ENCODE results near the gene TMEM263. TPM values are rescaled to one million over a fixed set of nuclear protein-coding genes. Genes with fewer than 3 reads are reported as not detected.

The TMEM263 gene
- total and polyA plus RNA-seq, 2 of the 13 experiments (the other 11 are each of a cell fraction or from before 2014, with no cell fraction given) = 25.9 to 58.6 TPM

DNA sequence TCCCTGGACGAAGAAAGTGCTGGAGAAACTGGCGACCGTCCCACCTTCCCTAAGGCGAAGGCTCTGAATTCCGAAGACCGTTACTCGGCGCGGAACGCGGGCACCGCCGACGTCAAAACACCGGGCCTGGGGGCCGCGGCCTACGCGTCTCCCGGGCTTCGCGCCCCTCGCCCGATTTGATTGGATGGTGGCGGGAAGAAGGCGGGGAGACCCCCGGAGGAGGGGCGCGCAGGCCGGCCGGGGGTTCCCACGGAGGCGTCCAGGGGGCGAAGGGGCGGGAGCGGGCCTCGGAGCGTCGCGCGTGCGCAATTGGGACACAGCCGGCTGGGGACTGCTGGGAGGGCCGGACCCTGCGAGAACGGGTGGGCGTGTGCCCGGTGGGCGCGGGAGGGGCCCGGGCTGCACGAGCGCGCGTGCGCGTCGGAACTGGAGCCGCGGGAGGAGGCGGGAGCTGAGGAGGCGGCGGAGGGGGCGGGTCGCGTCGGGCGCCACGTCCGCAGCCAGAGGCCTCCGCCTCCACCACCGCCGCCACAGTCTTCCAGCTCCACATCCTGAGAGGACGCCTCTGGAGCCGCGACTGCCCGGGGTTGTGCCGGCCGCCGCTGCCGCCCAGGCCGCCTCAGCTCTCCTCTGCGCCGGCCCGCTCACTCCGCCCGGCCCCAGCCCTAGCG, at the start of gene TMEM263 (continued):
- TF ChIP-seq, protein P1, sequence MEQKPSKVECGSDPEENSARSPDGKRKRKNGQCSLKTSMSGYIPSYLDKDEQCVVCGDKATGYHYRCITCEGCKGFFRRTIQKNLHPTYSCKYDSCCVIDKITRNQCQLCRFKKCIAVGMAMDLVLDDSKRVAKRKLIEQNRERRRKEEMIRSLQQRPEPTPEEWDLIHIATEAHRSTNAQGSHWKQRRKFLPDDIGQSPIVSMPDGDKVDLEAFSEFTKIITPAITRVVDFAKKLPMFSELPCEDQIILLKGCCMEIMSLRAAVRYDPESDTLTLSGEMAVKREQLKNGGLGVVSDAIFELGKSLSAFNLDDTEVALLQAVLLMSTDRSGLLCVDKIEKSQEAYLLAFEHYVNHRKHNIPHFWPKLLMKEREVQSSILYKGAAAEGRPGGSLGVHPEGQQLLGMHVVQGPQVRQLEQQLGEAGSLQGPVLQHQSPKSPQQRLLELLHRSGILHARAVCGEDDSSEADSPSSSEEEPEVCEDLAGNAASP (CRISPR knock-in tag; IDR thresholded peaks at IDR 0.05; ENCODE audit: borderline replicate concordance) = no peak
- TF ChIP-seq, protein P2, sequence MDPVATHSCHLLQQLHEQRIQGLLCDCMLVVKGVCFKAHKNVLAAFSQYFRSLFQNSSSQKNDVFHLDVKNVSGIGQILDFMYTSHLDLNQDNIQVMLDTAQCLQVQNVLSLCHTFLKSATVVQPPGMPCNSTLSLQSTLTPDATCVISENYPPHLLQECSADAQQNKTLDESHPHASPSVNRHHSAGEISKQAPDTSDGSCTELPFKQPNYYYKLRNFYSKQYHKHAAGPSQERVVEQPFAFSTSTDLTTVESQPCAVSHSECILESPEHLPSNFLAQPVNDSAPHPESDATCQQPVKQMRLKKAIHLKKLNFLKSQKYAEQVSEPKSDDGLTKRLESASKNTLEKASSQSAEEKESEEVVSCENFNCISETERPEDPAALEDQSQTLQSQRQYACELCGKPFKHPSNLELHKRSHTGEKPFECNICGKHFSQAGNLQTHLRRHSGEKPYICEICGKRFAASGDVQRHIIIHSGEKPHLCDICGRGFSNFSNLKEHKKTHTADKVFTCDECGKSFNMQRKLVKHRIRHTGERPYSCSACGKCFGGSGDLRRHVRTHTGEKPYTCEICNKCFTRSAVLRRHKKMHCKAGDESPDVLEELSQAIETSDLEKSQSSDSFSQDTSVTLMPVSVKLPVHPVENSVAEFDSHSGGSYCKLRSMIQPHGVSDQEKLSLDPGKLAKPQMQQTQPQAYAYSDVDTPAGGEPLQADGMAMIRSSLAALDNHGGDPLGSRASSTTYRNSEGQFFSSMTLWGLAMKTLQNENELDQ (CRISPR knock-in tag; IDR thresholded peaks at IDR 0.05; ENCODE audit: borderline replicate concordance) = no peak
- TF ChIP-seq NCOA1 (CRISPR knock-in tag; IDR thresholded peaks at IDR 0.05) (no peak), ZNF430 (CRISPR knock-in tag; IDR thresholded peaks at IDR 0.05) (no peak), POLR2G (IDR thresholded peaks at IDR 0.05; ENCODE audit: low read depth, low read length) (peak; percentile 86), RORA (CRISPR knock-in tag; IDR thresholded peaks at IDR 0.05) (no peak), PTBP1 (IDR thresholded peaks at IDR 0.05; ENCODE audit: low read depth, low read length, poor library complexity, severe bottlenecking) (no peak), NR3C1 (CRISPR knock-in tag; IDR thresholded peaks at IDR 0.05) (no peak), AGO1 (IDR thresholded peaks at IDR 0.05; ENCODE audit: low read depth, low read length, poor library complexity, severe bottlenecking) (peak; percentile 43), ZNF256 (CRISPR knock-in tag; conservative IDR thresholded peaks at IDR 0.05) (0 out of 2 replicates have a peak, but pooled peaks have one; percentile 75), NCOR1 (IDR thresholded peaks at IDR 0.05; ENCODE audit: borderline replicate concordance, low read length) (no peak), NFYC (CRISPR knock-in tag; IDR thresholded peaks at IDR 0.05) (peak; percentile 77)
- TF ChIP-seq, protein P3, sequence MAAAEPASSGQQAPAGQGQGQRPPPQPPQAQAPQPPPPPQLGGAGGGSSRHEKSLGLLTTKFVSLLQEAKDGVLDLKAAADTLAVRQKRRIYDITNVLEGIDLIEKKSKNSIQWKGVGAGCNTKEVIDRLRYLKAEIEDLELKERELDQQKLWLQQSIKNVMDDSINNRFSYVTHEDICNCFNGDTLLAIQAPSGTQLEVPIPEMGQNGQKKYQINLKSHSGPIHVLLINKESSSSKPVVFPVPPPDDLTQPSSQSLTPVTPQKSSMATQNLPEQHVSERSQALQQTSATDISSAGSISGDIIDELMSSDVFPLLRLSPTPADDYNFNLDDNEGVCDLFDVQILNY (CRISPR knock-in tag; conservative IDR thresholded peaks at IDR 0.05) = peak; percentile 42
- TF ChIP-seq, protein P4, sequence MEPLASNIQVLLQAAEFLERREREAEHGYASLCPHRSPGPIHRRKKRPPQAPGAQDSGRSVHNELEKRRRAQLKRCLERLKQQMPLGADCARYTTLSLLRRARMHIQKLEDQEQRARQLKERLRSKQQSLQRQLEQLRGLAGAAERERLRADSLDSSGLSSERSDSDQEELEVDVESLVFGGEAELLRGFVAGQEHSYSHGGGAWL (CRISPR knock-in tag; IDR thresholded peaks at IDR 0.05) = no peak
- TF ChIP-seq, protein P5, sequence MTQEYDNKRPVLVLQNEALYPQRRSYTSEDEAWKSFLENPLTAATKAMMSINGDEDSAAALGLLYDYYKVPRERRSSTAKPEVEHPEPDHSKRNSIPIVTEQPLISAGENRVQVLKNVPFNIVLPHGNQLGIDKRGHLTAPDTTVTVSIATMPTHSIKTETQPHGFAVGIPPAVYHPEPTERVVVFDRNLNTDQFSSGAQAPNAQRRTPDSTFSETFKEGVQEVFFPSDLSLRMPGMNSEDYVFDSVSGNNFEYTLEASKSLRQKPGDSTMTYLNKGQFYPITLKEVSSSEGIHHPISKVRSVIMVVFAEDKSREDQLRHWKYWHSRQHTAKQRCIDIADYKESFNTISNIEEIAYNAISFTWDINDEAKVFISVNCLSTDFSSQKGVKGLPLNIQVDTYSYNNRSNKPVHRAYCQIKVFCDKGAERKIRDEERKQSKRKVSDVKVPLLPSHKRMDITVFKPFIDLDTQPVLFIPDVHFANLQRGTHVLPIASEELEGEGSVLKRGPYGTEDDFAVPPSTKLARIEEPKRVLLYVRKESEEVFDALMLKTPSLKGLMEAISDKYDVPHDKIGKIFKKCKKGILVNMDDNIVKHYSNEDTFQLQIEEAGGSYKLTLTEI (CRISPR knock-in tag; conservative IDR thresholded peaks at IDR 0.05) = no peak
- TF ChIP-seq, protein P6, sequence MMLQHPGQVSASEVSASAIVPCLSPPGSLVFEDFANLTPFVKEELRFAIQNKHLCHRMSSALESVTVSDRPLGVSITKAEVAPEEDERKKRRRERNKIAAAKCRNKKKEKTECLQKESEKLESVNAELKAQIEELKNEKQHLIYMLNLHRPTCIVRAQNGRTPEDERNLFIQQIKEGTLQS (CRISPR knock-in tag; IDR thresholded peaks at IDR 0.05) = peak; percentile 55; the same call in 1 of the 2 replicates
